GM12801 (cell line): ENCODE data around the gene COX7B2.

Experiments used
- TF ChIP-seq, protein P1 (sequence below): IDR thresholded peaks from one replicate; pipeline ENCODE4 v1.5.1; 2011; ENCODE audit warnings: control low read depth; ENCODE audit not compliant: insufficient read length; ENCODE audit errors: extremely low read depth

COX7B2 gene

DNA sequence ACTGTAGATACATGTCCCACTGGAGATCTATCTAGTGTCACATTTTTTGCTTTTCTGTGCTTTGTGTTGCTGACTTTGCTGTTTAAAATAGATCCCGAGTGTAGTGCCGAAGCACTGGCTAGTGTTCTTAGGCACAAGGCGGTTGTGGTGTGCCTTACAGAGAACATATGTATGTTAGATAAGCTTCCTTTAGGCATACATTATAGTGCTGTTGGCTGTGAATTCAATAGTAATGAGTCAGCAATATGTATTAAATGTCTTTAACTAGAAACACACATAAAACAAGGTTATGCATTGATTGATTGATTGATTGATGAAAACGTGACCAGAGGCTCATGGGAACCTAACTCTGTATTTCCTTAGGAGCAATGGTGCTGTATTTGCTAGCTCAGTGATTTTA, 56.2 kb downstream of the COX7B2 start:
- TF ChIP-seq, protein P1, sequence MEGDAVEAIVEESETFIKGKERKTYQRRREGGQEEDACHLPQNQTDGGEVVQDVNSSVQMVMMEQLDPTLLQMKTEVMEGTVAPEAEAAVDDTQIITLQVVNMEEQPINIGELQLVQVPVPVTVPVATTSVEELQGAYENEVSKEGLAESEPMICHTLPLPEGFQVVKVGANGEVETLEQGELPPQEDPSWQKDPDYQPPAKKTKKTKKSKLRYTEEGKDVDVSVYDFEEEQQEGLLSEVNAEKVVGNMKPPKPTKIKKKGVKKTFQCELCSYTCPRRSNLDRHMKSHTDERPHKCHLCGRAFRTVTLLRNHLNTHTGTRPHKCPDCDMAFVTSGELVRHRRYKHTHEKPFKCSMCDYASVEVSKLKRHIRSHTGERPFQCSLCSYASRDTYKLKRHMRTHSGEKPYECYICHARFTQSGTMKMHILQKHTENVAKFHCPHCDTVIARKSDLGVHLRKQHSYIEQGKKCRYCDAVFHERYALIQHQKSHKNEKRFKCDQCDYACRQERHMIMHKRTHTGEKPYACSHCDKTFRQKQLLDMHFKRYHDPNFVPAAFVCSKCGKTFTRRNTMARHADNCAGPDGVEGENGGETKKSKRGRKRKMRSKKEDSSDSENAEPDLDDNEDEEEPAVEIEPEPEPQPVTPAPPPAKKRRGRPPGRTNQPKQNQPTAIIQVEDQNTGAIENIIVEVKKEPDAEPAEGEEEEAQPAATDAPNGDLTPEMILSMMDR: no peak

DNA sequence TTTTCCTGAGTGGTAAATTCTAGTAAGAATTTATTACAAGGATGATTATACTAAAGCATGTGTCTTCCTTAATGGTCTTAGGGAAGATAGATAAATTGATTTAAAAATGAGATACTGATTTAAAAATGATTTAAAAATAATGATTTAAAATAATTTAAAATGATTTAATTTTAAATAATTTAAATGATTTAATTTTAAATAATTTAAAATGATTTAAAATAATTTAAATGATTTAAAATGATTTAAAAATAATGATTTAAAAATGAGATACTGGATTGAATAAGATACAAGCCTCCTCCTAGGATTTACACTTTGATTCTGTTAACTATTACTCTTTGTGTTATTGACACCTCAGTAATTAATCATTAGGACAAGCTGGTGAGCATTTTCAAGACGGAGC, 59.0 kb downstream of the COX7B2 start:
- TF ChIP-seq, protein P1: no peak

DNA sequence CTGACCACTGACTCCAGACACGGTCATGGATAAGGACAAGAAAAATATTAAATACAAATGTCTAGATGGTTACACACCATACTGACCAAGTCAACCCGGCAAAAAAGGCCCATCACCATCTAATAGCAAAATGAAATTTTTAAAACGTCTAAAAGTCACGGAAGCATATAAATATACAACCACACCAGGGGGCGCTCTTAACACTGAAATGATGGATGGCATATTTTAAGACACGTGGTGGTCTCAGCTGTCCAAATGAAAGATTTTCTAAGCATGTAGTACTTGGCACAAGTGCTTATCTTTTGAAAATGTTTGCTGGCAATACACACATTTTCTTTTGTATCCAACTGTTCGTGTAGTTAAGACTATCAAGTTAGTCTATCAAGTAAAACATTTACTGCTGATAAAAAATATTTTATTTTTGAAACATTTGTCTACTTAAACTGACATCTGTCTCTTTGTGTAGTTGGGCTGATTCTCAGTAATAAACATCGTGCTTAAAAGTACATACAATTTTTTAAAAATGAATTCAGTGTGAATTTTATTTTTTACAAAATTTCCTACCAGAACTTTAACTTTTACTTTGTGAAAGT, 64.6 kb downstream of the COX7B2 start:
- TF ChIP-seq, protein P1: no peak

DNA sequence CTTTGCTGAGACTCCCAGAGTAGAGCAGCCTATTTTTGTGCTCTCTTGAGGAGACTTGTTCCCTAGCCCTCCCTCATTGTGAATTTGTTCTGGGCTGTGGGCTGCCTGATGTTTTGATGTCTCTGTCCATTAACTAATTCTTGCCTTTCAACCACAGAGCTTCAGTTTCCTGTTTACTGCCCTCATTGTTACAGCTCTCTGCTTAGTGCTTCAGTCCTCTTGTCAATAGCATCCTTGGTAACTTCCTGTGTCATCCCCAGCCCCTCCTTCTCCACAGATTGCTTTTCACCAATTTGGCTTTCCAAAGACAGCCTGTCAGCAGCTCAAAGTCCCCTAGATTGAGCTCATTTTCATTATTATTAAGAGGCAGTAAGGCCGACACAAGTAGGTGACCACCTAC, 69.9 kb downstream of the COX7B2 start:
- TF ChIP-seq, protein P1: no peak

DNA sequence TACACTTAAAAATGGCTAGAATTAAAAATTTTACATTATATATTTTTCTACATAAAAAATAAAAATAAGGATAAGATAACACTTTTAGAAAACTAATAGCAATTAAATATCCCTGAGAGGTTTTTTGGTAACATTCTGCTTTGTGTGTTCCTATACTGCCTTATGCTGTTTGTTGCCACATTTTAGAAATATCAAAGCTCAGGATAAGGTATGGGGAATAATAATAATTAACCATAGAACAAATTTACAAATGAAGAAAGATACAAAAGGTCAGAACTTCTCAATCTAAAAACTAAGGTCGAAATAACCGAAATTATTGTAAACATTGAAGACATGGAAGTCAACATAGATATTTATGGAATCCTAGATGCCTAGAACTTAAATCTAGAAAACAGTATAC, 71.4 kb downstream of the COX7B2 start:
- TF ChIP-seq, protein P1: no peak

DNA sequence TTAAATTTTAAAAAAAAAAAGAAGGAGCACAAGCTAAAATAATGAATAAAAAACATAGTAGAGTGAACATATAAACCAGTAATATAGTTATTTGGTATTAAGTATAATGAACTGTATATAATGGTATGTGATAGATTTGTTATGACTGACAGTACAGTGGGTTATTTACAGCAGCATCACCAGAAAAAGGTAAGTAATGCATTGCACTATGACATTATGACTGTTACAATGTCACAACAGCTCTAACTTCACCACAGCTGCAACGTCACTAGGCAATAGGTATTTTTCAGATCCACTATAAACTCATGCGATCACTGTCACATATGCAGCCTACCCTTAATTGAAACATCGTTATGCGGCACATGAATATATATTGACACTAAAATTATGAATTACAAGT, 72.5 kb downstream of the COX7B2 start:
- TF ChIP-seq, protein P1: no peak

DNA sequence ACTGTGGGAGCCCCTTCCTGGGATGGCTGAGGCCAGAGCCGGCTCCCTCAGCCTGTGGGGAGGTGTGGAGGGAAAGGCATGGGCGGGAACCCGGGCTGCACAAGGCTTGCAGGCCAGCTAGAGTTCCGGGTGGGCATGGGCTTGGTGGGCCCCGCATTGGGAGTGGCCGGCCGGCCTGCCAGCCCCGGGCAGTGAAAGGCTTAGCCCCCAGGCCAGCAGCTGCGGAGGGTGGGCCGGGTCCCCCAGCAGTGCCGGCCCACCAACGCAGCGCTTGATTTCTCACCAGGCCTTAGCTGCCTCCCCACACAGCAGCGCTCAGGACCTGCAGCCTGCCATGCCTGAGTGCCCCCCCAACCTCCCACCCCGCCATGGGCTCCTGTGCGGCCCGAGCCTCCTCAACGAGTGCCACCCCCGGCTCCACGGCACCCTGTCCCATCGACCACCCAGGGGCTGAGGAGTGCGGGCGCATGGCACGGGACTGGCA, 78.0 kb downstream of the COX7B2 start:
- TF ChIP-seq, protein P1: no peak

DNA sequence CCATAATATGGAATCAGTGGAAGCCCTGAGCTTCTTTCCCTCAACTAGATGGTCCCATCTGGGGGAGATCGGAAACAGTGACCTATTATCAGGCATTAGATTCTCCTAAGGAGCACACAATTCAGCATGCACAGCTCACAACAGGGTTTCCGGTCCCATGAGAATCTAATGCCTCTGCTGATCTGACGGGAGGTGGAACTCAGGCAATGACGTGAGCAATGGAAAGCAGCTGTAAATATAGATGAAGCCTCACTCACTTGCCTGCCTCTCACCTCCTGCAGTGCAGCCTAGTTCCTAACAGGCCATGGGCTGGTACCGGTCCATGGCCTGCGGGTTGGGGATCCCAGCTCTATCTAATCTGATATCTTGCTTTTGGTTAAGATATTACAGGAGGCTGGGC, 88.9 kb downstream of the COX7B2 start:
- TF ChIP-seq, protein P1: no peak
